ENCODE data around the gene C21orf58.

C21orf58 gene

DNA sequence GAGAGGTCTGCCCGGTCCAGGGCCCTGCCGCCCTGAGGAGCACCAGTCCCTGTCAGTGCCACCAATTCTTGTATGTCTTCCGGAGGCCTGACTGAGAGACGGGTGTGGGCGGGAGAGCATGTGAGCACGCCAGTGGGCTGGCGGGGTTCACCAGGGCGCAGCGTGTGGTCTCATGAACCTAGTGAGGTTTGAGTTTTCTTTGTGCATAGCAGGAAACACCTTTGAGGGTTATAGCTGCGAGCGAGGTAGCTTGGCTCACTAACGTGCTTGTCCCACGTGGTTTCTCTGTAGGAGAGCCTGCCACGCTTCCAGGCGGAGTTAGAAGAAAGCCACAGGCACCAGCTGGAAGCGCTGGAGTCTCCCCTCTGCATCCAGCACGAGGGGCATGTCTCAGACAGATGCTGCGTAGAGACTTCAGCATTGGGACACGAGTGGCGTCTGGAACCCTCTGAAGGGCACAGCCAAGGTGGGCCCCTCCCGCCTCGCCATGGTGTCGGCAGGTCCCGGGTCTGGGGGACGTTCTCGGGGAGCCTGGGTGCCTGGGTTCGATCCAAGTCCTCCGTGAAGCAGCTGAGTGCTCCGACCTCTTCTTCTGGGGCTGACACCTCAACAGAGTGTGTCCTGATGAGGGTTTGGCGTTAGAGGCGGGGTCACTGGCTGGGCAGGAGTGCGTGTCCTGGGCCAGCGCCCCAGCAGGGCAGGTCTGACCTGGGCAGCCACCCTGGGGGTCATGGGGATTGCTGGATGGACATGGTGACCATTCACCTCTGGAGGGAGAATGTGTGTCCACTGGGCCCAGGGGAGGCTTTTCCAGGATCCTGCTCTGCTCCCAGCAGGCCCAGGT is 31.7 kb upstream of the C21orf58 start:
- peak in 37 of 42 donors; percentile 18 to 84 (median 56) for DNase-seq
- intact Hi-C loops (cut with DNase I), result no loop called here

DNA sequence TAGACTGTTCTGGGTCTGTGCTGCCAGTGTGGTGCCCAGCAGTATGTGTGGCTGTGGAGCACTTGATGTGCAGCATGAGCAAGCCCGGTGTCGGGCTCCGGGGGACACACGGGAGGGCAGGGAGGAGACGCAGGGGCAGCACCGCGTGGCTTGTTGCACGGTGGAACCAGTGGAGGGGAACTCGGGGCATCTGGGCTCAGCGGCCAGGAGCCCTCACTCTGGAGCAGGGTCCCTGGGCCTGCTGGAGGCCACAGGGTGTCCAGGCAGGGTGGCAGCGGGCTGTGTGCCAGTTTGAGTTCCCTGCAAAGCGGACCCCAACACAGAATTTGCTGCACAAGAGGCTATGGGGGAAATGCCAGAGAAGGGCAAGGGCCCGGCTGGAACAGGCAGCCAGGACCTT is 30.8 kb upstream of the C21orf58 start:
- no peak for DNase-seq
- intact Hi-C loops (cut with DNase I), result no loop called here

DNA sequence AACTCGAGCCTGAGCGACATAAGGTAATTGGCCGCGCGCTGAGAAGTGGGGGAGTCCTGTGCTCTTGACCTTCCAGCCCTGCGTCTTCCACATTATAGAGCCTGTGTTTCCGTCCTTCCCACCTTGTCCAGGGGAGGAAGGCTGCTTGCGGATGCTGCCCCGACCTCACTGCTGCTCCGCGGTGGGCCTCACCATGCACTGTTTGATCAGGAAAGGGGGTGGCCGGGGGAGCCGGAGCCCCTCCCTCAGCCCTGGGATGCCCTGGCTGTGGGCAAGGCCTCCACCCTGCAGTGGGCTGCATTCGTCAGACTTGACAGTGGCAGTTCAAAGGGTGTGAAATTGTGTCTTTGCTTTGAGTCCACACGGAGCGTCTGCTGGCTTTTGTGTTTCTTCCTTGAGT is 30.4 kb upstream of the C21orf58 start:
- intact Hi-C loops (cut with DNase I), result no loop called here
- DNase-seq, result no peak

DNA sequence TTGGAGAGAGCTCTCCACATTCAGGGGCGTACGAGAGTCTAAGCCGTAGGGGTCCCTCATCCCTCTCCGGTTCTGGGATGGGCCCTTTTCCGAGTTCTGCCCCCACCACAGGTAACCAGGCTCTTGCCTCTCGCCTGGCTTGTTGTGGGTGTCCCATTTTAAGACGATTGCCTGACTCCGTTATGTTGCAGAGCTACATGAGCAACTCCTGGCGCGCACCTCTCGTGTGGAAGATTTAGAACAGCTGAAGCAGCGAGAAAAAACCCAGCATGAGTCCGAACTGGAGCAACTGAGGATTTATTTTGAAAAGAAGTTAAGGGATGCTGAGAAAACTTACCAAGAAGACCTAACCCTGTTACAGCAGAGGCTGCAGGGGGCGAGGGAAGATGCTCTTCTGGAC is 29.2 kb upstream of the C21orf58 start:
- intact Hi-C loops (cut with DNase I), result no loop called here
- DNase-seq, result peak in 20 of 42 donors; percentile 17 to 88 (median 54)

DNA sequence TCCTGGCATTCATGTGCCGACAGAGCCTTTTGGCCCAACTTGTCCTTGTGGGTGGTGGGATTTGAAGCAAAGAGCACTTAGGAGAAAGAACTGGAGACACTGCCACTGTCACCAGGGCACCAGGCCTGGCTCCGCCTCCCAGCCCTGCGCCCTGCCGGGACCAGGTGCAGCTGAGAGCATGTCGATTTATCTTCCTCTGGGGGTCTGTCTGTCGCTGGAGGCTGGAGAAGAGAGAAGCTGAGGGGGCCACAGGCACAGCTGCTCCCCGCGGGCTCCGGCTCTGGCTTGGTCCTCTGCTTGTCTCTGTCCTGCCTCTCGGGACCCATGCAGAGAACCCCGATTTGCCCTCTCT is 28.5 kb upstream of the C21orf58 start:
- DNase-seq, result no peak
- intact Hi-C loops (cut with DNase I), result no loop called here

DNA sequence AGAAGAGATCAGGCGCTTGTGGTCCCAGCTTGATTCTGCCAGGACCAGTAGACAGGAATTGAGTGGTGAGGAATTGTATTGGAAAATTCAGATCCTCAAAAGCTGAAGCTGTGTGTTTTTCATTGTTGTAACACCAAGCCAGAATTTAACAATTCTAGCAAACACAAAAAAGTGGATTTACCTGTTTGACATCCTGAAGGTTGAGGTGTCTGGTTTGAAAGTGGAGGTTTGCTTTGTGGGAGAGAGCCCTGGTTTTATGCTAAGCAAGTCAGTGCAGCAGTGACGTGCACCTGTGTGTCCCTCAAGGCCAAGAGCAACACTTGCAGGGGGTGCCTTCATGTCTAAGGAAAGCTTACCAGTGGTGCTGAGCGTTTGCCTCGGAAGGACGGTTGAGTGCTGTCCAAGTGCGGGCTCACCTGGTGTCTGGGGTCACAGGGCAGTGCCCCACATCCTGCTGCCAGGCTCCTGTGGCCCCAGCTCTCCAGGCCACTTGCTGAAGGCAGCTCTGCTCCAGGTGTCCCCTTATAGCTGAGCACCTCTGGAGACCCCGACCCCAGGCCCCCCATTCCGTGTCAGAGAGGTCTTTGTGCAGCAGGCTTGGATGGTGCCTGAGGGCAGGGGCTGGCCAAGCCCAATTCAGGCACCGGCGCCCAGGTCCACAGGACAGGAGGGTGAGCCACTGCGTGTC is 27.9 kb upstream of the C21orf58 start:
- no peak for DNase-seq
- intact Hi-C loops (cut with DNase I), result no loop called here

DNA sequence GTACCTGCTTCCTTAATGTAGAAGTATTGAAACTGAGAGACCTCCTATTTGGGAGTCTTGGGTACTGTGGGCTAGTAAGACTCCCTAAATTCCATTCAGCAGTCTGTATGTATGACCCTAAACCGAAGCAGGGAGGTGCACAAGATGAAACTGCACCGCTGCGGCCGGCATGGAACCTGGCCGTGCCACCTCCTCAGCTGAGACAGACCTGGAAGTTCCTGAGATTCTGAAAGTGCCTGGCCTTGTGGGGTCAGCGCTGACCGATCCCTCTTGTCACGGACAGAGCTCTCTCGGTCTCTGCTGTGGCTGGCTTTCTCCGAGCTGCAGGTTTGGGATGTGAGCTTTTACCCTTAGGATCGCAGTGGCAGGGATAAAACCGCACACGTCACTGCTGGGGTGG is 27.3 kb upstream of the C21orf58 start:
- intact Hi-C loops (cut with DNase I), result no loop called here
- DNase-seq, result no peak

DNA sequence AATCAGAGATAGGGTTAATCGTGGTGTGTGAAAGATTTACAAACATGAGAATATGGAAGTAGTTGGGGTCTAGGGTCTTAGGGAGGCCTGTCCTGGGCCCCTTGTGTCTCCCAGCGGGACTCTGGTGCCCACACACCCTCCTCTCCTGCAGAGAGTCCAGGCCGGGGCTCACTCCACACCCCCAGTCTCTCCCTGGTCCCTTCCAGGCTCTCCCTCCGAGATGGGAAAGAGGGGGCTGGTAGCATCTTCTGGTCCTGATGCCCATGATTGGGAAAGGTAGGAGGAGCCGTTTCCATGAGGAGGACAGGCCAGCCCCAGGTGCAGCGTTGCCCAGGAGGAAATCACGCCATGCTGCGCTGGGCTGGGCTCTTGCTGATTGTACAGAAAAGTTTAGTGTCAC is 26.9 kb upstream of the C21orf58 start:
- intact Hi-C loops (cut with DNase I), result no loop called here
- DNase-seq, result no peak

DNA sequence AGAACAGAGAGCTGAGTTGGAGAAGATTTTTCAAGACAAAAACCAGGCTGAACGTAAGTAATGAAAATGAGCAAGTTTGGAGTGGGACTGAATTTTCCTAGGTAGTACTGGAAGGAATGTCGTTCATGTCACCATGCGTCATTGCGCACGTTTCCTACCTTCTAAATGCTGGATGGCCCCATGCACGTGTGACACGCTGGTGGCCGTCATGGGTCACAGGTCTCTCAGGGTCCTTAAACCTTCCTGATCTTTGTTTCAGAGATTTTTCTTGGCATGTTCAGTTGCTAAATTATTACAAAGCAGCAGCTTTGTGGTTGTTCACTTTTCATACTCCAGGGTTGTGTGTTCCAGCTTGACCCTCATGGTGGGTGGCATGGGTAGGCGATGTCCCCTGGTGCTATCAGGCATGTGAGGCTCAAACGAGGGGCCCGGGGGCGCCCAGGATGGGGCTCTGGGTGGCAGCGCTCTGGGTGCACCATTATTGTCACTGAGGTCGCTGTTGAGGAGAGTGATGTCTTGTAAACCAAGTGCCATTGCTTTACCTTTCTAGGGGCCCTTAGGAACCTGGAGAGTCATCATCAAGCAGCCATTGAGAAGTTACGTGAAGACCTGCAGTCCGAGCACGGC is 25.6 kb upstream of the C21orf58 start:
- intact Hi-C loops (cut with DNase I), result no loop called here
- no peak for DNase-seq

DNA sequence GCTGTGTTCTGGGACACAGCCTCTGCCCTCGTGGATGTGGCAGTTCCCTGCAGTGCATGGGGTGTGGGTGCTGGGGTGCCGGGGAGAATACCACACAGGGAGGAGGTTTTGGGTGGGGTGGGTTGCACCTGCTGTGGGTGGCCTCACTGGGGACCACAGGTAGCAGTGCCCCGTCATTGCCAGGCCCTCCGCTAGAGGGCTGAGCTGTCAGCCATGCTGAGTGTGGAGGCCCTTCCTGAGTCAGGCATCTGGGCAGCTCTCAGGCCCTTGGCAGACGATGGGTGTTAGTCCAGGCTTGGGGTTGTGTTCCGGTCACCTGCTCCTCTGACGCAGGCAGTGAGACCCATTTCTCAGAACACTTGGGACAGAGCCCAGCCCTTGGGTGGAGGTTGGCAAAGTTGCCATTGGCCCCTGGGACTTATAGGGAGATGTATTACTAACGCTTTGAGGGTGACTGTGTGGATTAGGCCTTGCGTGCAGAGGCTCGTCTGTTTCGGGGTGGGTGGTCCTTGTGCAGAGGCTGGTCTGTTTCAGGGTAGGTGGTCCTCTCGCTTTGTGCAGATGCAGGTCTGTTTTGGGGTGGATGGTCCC is 24.2 kb upstream of the C21orf58 start:
- intact Hi-C loops (cut with DNase I), result no loop called here
- no peak for DNase-seq

DNA sequence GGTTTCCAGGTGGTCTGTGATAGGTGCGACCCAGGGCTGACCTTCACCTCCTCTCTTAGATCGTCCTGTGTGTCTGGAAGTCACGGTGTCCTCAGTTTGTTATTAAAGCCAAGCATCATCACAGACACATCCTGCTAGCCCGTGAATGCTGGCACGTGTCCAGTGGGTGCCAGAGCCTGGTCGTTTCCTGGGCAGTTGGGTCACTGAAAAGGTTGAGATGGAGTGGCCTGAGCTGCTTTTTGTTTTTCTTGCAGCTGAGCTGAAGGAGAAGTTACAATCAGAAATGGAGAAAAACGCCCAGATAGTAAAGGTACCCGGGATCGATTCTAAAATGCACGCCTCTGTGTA is 23.5 kb upstream of the C21orf58 start:
- DNase-seq, result no peak
- intact Hi-C loops (cut with DNase I), result no loop called here

DNA sequence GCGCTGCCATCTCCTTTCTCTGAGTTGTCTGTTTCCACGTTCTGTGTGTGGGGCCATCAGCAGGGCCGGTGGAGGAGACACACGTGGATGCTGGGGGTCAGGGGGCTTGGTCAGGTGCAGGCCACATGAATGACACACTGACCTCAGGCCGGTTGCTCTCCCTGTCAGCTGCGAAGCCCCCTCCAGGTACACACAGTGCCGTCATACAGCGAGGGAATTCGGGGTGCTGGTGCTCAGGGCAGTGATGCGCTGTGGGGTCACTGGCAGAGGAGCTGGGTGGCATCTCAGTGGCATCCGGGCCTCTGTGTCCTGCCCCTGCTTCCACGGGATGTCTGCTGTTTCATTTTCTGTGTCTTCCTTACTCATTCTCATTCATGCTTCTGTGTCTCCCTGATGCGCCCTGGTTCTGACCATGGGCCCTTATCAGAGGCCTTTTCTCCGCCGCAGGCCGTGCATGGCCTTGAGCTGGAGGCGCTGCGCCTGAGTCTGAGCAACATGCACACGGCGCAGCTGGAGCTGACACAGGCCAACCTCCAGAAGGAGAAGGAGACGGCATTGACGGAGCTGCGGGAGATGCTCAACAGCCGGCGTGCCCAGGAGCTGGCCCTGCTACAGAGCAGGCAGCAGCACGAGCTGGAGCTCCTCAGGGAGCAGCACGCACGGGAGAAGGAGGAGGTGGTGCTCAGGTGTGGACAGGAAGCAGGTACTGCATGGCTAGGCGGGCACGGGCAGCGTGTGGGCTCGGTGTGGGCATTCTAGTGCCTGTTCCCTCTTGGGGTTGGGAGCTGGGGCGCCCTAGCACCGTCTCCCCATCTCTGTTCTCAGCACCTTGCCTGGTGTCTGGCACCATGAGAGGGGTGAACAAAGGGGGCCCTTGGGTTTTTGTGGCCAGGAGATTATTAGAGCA is 22.9 kb upstream of the C21orf58 start:
- no peak for DNase-seq
- intact Hi-C loops (cut with DNase I), result no loop called here

DNA sequence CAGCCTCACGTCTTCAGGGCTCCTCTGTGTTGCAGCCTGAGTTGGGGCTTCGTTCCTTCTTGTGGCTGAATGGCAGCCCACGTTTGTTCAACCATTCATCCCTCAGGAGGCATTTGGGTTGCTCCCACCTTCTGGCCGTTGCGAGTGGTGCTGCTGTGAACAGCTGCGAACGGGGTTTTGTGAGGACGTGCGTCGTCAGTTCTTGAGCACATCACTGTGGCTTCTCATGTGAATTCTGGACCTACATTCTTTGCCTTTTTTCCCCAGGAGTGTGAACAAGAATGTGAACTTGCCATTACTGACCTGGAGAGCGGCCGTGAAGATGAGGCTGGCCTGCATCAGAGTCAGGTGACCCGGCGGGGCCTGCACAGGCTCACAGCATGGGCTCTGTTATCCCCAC is 22.2 kb upstream of the C21orf58 start:
- no peak for DNase-seq
- intact Hi-C loops (cut with DNase I), result no loop called here

DNA sequence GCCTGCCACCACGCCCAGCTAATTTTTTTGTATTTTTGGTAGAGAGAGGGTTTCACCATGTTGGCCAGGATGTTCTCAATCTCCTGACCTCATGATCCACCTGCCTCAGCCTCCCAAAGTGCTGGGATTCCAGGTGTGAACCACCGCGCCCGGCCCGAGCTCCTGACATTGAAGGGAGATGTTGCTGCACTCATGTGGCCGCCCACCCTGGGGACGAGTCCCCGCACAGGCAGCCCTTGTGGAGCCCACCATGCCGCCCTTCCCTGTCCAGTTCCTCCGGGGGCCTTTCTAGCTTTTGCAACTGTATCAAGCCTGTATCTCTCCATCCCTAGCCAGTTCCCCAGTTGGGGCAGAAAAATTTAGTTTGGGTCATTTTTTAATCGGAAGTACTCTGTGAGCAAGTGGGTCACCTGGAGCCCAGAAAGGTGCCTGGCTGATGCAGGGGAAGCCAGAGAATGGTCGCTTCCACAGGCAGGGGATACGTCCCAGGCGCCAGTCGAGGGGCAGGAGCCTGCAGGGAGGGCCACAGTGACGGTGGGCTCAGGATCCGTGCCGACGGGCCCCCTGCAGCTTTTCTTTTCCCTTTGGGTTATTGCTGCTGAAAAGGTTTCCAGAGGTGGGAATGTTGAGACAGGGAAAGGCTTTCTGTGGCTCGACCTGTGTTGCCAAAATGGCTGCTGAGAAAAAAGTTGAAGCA is 20.7 kb upstream of the C21orf58 start:
- intact Hi-C loops (cut with DNase I), result no loop called here
- no peak for DNase-seq

DNA sequence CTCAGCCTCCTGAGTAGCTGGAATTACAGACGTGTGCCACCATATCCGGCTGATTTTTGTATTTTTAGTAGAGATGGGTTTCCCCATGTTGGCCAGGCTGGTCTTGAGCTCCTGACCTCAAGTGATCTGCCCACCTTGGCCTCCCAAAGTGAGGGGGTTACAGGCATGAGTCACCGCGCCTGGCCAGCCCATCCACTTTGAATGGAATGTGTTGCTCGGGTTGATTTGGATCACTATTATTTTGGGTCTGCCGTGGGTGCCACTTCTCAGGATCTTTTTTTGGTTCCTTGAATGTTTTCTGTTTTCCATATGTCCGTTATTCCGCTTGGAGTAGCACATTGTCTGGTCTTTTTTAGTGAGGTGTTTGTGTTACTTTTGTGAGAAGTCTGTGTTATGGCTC is 17.3 kb upstream of the C21orf58 start:
- DNase-seq, result no peak
- intact Hi-C loops (cut with DNase I), result no loop called here

DNA sequence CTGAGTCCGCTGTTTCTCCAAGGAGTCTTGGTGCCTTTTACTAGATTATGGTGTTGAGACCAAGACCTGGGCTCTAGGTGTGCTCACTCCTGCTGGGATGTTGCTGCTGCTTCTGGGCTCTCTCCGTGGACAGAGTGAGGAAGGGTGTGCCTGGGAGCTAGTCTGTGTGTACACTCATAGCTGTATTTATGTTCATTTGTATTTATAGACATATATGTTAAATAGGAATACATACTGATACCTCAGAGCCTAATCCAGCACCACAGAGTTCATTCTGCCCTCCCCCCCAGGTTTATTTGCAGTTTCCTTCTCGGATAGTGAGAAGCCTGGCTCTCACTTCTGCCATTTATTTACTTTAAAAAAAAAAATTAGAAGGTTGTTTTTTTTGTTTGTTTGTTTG is 12.9 kb upstream of the C21orf58 start:
- intact Hi-C loops (cut with DNase I), result no loop called here
- DNase-seq, result no peak

DNA sequence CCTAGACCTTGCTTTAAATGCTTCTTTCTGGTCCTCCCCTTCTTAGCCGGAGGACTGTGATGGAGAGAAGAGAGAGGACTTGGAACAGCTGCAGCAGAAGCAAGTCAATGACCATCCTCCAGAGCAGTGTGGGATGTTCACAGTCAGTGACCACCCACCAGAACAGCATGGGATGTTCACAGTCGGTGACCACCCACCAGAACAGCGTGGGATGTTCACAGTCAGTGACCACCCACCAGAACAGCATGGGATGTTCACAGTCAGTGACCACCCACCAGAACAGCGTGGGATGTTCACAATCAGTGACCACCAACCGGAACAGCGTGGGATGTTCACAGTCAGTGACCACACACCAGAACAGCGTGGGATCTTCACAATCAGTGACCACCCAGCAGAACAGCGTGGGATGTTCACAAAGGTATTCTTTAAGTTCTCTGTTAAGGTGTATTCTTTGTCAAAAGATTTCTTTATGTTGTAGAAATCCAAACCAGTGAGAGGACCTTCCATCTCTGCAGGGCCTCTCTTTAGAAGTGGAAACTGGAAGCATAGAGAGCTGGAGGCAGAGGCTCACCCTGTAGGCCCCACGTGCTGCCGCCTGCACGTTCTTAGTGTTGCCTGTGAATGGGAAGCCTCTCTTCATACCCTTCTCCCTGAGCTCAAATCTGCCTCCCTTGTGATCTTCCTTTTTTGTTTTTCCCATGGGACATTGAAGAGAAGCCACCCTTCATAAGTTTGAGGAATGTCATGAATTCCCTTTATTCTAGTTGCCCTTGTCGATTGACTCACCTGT is 10.9 kb upstream of the C21orf58 start:
- intact Hi-C loops (cut with DNase I), result no loop called here
- DNase-seq, result peak in 25 of 42 donors; percentile 8 to 74 (median 41)

DNA sequence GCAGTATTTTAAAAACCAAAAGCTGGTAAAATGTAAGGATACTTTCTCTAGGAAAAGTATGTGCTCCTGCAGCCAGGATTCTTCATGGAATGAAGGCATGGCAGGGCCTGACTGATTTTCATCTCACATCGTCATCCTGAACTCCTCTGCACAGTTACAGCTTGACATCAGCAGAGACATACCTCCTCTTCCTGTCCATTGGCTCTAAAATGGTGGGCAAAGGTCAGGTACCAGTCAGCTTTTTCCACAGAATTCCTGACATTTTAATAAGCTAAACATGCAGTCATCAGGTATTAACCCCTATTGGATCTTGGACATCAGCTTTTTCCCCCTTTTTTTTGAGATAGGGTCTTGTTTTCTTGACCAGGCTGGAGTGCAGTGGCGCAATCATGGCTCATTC is 6.1 kb upstream of the C21orf58 start:
- DNase-seq, result peak in 1 of 42 donors; percentile 16
- intact Hi-C loops (cut with DNase I), result no loop called here

Measured in head of caudate nucleus (tissue), 42 donors.